CD4-positive, alpha-beta T cell treated with Interferon gamma for 1 hour (primary cell): ENCODE results near the gene MEP1A.
A peak's percentile ranks its signal among the peaks of the same experiment; 100 is the strongest.
"Not testable (repeated sequence)": the region's sequence is repeated elsewhere in the genome, so short reads cannot be mapped to it uniquely, and the experiment has no call there.

Source experiments
- DNase-seq: peaks from one replicate; pipeline ENCODE4 v3.0.0-alpha.2; 2020

Gene MEP1A

DNA sequence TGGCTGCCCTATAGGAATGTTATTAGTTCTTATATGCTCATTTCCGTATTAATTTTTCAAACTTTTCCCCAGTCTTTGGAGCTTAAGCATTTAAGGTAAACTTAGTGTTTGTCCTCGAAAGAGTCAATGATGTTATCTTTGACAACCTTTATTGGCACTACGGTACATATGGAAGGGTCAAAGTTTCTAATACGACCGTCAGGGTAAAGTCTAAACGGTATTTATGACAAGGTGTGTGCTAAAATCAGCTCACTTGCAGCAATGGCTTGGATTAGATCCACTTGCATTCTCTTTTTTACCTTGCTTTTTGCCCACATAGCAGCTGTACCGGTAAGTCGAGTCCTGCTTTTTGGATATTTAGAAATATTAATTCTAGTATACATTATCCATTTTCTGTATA lies at the start of gene MEP1A:
MEP1A (plus strand) TSS at position 252 of the 400 bp plus-strand sequence; CDS start at position 262, 10 bp downstream.
- DNase-seq: no peak

DNA sequence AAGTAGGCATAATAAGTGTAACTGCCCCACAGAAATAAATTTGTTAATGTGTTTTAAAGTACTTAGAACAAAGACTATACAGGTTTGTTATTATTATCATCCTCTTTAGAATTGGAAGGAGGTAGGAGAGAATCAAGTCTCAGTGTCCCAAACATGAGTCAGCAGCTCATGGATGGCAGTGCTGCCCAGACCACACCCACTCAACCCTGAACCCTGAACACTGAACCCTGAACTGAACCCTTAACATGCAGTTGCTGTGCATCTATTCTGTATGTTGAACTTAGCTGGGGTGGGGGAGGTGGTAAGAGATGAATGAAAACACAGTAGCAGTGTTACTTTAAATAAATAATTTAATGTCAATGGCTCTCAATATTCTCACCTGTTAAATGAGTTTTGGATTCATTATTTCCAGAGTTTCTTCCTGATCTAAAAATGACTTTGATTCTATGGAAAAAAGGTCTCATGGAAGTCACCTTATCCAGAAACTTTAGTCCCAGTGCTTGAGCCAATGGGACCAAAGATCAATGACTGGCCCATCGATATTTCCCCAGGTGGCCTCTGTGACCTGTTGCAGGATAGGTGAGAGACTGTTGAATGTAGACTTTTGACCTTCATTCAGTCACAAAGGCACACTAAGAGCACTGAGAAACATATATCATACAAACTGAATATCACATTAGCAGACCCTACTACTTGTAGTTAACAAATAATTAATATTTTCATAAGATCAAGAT lies 49.6 kb upstream of the MEP1A start:
- DNase-seq: no peak

- not testable (repeated sequence) for DNase-seq
These were observed 48.9 kb upstream of the MEP1A start for GRCh38 chr6:46744159-46744725.

- no peak for DNase-seq
These were observed 47.2 kb upstream of the MEP1A start for GRCh38 chr6:46745973-46746372.

DNA sequence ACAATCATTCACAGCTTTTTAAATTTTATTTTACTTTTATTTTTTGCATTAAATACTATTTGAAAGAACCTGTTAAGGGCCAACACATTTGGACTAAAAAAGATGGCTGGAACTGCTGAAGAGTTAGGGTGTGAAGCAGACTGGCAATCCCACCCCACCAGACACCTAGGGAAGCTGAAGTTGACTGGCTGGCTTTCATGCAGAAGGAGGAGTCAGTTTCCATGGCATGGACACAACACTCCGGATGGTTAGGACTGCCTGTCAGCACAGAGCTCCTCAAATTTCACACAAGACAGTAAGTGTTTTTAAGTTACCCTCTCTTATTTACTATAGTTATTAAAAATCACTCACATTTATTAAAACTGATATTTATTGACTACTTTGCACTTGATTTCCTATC lies 46.5 kb upstream of the MEP1A start, which contains the start of gene ANKRD66:
ANKRD66 (plus strand) TSS at position 238 of the 400 bp plus-strand sequence. CDS start 5,016 bp downstream, outside the sequence.
- DNase-seq: no peak

DNA sequence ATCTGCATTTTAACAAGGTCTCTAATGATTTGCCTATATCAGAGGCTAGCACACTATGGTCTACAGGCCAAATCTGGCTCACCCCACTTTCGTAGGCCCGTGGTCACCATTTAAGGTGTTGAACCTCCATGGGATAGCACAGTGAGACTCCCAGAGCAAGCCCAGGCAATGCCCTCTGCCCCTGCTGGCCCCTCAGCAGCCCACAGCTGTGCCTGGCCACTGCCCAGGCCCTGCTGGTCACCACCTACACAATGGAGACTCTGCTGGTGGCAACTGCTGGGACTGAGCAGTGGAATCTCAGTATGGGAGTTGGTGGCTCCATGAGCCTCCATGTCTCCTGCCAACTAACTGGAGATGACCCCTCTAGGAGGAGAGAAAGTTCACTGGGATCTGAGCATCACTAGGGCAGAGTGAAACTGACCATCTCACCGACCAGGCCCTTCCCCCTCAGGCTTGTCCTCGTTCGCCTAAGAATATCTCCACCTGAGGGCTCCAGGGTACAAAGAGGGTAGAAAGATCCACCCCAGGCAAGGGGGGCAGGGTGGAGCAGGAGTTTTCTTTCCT lies 44.2 kb upstream of the MEP1A start:
- no peak for DNase-seq

GRCh38 chr6:46749731-46750130 lies 43.5 kb upstream of the MEP1A start:
- no peak for DNase-seq

DNA sequence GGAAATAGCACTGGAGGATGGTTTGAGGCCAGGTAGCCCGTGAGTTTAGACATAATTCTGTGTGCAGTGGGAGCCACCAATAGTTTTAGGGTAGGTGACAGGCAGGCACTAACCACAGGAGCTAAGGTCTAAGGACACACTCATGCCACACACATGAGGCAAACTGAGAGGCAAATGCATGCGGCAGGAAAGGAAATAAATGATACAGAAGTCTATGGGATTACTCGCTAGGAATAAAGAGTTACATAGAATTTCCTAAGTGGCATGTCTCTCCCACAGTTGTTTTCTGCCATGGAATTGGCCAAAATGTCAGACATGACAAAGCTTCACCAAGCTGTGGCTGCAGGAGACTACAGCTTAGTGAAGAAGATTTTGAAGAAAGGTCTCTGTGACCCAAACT lies 41.5 kb upstream of the MEP1A start:
- DNase-seq: no peak

DNA sequence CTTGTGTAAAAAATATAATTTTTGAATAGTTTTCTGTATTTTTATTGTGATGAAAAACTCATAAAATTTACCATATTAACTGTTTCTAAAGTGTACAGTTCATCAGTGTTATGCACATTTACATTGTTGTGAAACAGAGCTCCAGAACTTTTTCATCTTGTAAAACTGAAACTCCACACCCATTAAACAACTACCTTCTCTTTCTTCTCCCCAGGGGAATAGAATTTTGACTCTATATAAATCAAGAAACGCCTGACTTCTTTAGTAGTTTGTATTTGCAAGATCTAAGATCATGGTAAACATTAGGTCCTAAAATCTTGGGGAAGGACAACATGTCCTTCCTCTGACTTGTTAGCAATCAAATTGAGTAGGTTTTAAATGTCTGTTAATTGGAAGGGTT lies 37.3 kb upstream of the MEP1A start:
- DNase-seq: no peak

GRCh38 chr6:46756469-46757213 lies 36.5 kb upstream of the MEP1A start:
- DNase-seq: no peak

DNA sequence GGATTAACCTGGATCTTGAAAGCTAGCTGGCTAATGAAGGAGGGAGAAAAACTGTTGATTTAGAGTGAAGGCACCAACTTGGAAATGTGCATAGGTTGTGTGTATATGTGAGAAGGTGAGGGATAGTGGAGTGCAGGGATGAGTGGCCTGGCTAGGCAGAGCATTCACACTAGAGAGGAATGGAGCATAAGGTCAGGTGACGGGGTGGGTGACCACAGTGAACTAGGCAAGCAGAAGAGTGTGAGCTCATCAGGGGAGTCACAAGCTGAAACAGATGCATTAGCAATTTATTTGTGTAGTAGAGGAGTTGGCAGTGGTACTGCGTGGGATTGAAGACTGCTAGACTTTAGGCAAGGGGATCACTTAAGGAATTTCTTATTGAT lies 36.0 kb upstream of the MEP1A start:
- no peak for DNase-seq

GRCh38 chr6:46758960-46759753 lies 34.0 kb upstream of the MEP1A start:
- no peak for DNase-seq

DNA sequence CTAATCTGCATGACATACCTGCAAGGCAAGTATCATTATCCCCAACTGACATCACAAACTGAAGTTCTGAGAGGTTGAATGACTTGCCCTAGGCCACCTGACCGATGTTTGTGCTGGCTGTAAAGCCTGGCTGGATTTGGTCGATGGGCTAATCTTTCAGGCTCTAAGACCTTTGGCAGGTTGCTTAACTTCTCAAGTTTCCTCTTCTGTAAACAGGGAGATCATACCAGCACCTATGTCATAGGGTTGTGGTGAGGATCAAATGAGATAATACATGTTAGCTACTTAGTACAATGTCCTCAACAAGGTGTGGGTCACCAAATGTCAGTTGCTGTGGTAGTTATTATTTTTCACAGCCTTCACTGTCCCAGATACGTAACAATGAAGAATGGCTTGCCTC lies 32.3 kb upstream of the MEP1A start:
- DNase-seq: no peak

- DNase-seq: no peak
These were observed 29.7 kb upstream of the MEP1A start for GRCh38 chr6:46763466-46763865.

DNA sequence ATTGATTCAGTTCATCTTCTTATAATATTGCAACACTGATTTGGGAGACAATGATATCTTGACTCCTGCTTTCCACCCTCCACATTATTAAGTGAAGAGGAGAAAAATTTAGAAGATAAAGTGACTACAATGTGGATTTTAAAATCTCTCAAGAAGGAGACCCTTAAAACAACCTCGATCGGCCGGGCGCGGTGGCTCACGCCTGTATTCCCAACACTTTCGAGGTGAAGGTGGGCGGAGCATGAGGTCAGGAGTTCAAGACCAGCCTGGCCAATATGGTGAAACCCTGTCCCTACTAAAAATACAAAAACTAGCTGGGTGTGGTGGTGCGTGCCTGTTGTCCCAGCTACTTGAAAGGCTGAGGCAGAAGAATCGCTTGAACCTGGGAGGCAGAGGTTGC lies 28.9 kb upstream of the MEP1A start:
- DNase-seq: not testable (repeated sequence)

GRCh38 chr6:46764961-46765360 lies 28.2 kb upstream of the MEP1A start:
- no peak for DNase-seq

DNA sequence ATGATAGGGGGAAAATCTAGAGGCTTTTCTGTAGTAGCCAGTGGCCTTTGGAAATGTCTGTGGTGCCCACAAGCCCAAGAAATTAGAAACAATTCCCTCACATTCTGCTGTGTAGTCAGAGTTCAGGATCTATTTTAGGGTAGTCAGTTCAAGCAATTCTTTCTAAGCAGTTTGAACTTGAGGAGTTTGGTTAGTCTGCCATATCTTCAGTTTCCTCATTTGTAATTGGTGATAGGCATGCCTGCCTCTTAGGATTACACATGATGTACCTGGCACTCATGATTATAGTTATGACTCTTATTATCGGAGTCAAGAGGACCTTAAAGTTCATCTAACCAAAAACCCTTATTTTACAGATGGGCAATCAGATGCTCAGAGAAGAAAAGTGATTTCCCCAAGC lies 21.2 kb upstream of the MEP1A start:
- no peak for DNase-seq

GRCh38 chr6:46772762-46773161 lies 20.4 kb upstream of the MEP1A start:
- DNase-seq: peak; percentile 64

GRCh38 chr6:46773201-46773855 lies 19.9 kb upstream of the MEP1A start:
- DNase-seq: peak; percentile 2

- DNase-seq: not testable (repeated sequence)
These were observed 18.5 kb upstream of the MEP1A start for GRCh38 chr6:46774736-46775135.

- DNase-seq: no peak
These were observed 17.0 kb upstream of the MEP1A start for GRCh38 chr6:46776070-46776712.
